HUES48 (cell line): ENCODE data around the gene NOS3.

Experiments used
- H3K27ac ChIP-seq: one replicate; pipeline ENCODE4 v1.7.0; 2013; ENCODE audit warnings: low read depth, low read length, inconsistent platforms
- H3K27me3 ChIP-seq: 2 replicates; pipeline ENCODE4 v1.6.1; 2013; ENCODE audit warnings: mild to moderate bottlenecking, low read length; ENCODE audit not compliant: control insufficient read depth, insufficient read depth
- H3K36me3 ChIP-seq: 2 replicates; pipeline ENCODE4 v1.6.1; 2013; ENCODE audit warnings: low read length; ENCODE audit not compliant: control insufficient read depth, insufficient read depth
- H3K4me1 ChIP-seq: 2 replicates; pipeline ENCODE4 v1.6.1; 2013; ENCODE audit warnings: mild to moderate bottlenecking, low read length; ENCODE audit not compliant: control insufficient read depth, insufficient read depth
- H3K4me3 ChIP-seq: 2 replicates; pipeline ENCODE4 v1.5.1; 2013; ENCODE audit warnings: mild to moderate bottlenecking, low read depth, low read length
- H3K9ac ChIP-seq: 2 replicates; pipeline ENCODE4 v1.6.1; 2013; ENCODE audit warnings: mild to moderate bottlenecking, low read depth, low read length, moderate library complexity
- H3K9me3 ChIP-seq: 2 replicates; pipeline ENCODE4 v1.6.1; 2013; ENCODE audit warnings: low read length; ENCODE audit not compliant: control insufficient read depth, insufficient read depth

Gene NOS3

DNA sequence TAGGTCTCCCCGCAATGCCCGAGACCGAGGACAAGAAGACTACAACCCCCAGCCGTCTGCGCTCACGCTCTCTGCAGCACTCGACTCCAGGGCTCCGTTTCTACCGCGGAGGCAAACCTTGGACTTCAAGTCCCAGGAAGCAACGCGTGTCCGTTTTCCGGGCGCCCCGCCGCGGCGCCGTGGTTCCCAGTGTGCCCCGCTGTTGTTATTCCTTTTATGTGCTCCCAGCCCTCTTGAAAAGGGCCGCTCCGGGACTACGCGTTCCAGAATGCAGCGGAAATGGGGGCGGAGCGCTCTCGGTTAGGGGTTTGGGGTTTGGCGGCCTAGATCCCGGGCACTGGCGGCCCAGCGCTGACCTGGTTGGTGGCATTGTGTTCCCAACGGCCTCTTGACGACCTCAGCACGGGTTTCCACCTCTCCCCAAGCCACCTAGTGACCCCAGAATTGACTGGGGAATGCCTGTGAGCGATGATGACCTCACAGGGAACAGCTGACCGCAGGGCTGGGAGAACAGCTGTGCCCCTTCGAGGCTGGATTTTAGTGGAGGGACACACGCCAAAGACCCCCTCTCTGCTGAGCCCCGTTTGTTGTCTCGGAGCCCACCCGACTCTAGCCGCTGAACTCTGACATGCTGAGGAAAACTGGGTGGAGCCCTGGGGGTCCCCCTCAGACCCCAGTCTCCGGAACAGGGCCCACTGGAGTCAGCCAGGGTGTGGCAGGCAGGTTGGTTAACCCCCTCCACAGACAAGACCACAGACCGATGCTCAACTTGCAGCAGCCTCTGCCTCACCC, 67.4 kb downstream of the NOS3 start:
- Histone ChIP-seq H3K9ac (no peak overlapping the region; the same call in 1 of the 2 replicates), H3K27me3 (peaks cover 4% of the 10 kb centered on the region; the same call in 1 of the 2 replicates), H3K4me1 (peaks cover 41% of the 10 kb centered on the region), H3K4me3 (peak overlapping the region; percentile 86), H3K9me3 (no peaks in the 10 kb centered on the region), H3K27ac (peak overlapping the region; percentile 91), H3K36me3 (no peaks in the 10 kb centered on the region)

DNA sequence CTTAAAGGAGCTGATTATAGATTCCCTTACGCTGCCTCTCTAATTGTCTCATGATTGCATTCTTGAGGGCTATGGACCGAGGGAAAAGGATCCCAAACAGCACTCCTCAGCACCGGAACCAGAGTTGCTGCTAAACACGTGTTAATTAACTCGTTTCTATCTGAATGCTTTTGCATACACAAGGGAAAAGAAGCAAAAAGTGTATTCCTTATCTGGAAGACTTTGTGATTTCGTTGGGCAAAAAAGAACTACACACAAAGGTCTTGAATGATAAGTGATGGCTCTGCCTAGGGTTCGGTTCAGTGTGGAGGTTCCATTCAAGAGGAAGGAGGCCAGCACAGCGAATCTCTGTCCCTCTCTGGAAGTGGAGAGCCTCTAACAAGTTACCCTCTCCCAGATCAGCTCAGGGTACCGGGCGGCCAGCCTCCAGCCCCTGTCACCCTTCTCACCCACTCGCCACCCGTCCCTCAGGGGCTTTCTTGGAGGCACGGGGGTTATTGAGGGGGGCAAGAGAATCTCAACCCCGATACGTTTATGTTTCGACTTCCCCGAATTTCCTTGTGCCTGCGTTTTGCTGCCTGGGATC, 68.1 kb downstream of the NOS3 start:
- Histone ChIP-seq H3K9ac (no peak overlapping the region), H3K27me3 (peaks cover 4% of the 10 kb centered on the region; the same call in 1 of the 2 replicates), H3K27ac (peak overlapping the region; percentile 91), H3K4me3 (peak overlapping the region; percentile 86), H3K9me3 (no peaks in the 10 kb centered on the region), H3K4me1 (peaks cover 44% of the 10 kb centered on the region), H3K36me3 (no peaks in the 10 kb centered on the region)

DNA sequence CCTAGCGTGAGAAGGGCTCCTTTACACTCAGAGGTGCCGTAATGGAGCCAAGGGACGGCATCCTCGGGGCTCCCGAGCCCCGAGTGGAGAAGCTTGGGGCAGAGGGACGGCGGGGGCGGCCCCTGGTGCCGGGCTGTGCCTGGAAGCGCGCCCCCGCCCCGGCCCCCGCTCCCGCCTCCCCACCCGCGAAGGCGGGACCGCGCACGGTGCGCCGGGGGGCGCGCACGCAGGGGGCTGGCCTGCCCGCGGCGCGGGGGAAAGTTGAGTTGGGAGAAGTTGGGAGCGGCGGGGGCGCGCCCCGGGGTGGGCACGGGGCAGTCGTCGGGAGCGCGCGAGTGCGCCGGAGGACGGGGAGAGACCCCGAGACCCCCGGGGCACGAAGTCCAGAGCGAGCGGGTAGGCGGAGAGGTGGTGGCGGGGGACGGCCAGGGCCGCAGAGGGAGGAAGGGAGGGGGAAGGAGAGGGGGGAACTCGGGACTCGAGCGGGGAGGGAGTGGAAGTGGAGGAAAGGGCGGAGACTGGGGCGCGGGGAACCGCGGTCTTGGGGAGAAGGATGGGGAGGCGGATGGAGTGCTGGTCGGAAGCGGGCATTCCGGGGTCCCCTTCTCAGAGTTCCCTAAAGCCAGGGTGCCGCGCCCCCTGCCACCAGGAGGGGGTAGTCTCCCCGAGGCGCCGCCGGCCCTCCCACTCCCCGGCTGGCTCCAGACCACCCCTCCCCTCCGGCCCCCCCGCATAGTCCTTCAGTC, 68.7 kb downstream of the NOS3 start, which contains the start of gene SLC4A2:
SLC4A2 (plus strand) TSS at position 223 of the 746 bp plus-strand sequence. CDS start 2,399 bp downstream, outside the sequence.
- peaks cover 44% of the 10 kb centered on the region for H3K4me1 ChIP-seq
- H3K27ac ChIP-seq: peak within 1 kb of the TSS; percentile 91
- peaks cover 2% of the 10 kb centered on the region for H3K36me3 ChIP-seq

DNA sequence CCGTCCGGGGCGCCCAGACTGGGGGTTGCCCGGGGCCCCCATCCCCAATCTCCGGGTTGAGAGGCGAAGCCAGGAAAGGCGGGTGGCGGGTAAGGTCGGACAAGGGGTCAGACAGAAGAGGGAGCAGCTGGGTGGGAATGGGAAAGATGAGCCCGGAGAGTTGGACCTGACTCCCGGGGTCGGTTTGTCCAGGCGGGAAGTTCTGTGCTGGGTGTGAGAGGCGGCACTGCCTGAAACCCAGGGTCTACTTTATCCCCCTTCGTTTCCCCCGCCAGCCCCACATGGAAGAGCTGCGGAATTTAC, 69.2 kb downstream of the NOS3 start:
- H3K27me3 ChIP-seq: peaks cover 4% of the 10 kb centered on the region; the same call in 1 of the 2 replicates
- peak overlapping the region; percentile 91 for H3K27ac ChIP-seq
- peaks cover 44% of the 10 kb centered on the region for H3K4me1 ChIP-seq
- peak overlapping the region; percentile 86 for H3K4me3 ChIP-seq
- H3K9ac ChIP-seq: peak overlapping the region; percentile 13; the same call in 1 of the 2 replicates
- H3K9me3 ChIP-seq: no peaks in the 10 kb centered on the region
- peaks cover 7% of the 10 kb centered on the region for H3K36me3 ChIP-seq

More for the DNA sequence above, 68.7 kb downstream of the NOS3 start, which contains the start of gene SLC4A2:
- peak within 1 kb of the TSS; percentile 13; the same call in 1 of the 2 replicates for H3K9ac ChIP-seq
- peaks cover 4% of the 10 kb centered on the region; the same call in 1 of the 2 replicates for H3K27me3 ChIP-seq
- peak within 1 kb of the TSS; percentile 86 for H3K4me3 ChIP-seq
- no peaks in the 10 kb centered on the region for H3K9me3 ChIP-seq

DNA sequence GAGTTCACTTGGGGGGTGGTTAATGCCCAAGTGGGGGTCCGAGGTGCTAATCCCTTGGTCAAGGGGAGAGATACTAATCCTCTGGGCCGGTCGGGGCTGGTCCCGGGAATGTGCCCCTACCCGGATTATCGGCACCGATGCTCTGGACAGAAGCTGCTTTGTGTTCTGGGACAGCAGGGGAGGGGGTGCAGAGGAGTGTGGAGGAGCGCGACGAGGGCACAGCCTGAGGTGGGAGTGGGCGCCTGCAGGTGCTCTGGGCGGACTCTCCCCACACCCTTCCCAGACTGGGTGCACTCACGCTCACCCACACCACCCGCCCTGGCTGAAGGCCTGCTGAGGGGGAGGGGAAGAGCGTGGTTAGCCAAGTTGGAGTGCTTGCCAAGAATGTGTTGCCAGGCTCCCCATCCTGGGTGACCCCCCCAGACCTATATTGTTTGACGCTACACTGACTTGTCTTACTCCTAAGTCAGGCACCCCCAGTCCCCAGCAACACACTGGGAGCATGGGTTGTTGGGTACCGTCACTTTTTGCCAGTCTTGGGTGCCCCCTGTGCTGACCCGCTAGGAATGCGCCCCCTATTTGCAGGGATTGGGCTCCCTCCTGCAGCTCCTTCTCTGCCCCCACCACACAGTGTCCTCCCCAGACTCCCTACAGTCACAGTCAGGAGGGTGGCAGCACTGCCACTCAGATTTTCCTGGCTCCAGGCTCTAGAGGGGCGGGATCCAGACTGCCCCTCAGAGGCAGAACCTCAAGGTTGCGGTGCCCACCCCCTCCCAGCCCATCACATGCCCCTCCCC, 69.8 kb downstream of the NOS3 start:
- peak overlapping the region; percentile 13; the same call in 1 of the 2 replicates for H3K9ac ChIP-seq
- H3K27ac ChIP-seq: peak overlapping the region; percentile 91
- H3K36me3 ChIP-seq: peaks cover 12% of the 10 kb centered on the region
- H3K4me3 ChIP-seq: peak overlapping the region; percentile 86
- peaks cover 4% of the 10 kb centered on the region; the same call in 1 of the 2 replicates for H3K27me3 ChIP-seq
- peaks cover 44% of the 10 kb centered on the region for H3K4me1 ChIP-seq
- H3K9me3 ChIP-seq: no peaks in the 10 kb centered on the region

DNA sequence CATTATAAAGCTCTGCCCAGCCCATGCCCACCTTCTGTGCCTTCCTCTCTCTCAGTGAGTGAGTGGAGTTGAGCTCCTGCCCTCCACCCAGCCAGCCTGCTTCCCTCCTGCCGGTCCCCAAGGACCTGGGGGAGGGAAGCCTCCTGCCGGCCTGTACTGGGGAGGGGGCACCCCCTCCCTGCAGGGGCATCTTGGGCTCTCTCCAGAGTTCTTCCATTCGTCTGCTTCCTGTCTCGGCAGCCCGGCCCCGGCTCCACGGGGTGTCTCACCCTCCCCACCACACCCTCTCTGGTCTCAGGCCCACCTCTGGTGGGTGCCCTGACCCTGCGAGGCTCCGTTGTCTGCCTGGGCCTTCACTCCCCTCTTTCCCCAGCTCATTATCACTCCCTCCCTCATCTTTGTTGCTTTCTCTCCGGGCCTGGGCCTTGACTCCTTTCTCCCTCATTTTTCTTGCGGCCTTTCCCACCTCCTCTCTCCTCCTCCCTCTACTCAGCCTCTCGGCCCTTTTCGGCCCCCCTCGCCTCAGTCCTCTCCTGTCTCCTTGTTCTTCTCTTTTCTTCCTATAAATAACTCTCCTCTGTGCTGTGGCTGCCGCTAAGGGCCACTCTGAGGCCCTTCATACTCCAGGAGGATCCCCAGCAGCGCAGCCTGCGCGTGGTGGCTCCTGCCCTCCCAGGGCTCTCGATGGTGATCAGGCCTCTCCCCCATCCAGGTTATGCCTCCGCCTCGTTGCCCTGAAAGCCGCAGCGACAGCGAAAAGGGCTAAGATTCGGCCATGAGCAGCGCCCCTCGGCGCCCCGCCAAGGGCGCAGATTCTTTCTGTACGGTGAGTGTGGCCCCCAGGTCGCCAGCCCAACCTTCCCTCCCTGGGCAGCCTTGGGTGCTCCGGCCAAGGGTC, 70.6 kb downstream of the NOS3 start:
- Histone ChIP-seq H3K36me3 (peaks cover 20% of the 10 kb centered on the region), H3K4me1 (peaks cover 42% of the 10 kb centered on the region), H3K4me3 (peak overlapping the region; percentile 86), H3K27ac (peak overlapping the region; percentile 91), H3K9me3 (no peaks in the 10 kb centered on the region), H3K9ac (no peak overlapping the region; the same call in 1 of the 2 replicates), H3K27me3 (peaks cover 2% of the 10 kb centered on the region; the same call in 1 of the 2 replicates)

DNA sequence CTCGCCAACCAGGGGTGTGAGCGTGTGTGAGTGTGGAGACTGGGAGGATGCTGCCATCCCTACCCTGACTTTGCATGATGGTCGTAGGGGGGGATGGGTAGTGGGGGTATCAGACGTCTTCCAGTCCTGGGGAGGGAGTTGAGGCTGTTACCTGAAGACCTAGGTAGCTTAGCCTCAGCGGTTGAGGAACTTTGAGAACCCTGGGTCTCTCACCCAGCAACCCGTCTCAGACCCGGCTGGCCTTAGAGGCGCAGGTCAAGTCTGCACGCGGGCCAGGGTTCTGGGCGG, 71.2 kb downstream of the NOS3 start:
- Histone ChIP-seq H3K9ac (no peak overlapping the region; the same call in 1 of the 2 replicates), H3K4me3 (peak overlapping the region; percentile 86)

DNA sequence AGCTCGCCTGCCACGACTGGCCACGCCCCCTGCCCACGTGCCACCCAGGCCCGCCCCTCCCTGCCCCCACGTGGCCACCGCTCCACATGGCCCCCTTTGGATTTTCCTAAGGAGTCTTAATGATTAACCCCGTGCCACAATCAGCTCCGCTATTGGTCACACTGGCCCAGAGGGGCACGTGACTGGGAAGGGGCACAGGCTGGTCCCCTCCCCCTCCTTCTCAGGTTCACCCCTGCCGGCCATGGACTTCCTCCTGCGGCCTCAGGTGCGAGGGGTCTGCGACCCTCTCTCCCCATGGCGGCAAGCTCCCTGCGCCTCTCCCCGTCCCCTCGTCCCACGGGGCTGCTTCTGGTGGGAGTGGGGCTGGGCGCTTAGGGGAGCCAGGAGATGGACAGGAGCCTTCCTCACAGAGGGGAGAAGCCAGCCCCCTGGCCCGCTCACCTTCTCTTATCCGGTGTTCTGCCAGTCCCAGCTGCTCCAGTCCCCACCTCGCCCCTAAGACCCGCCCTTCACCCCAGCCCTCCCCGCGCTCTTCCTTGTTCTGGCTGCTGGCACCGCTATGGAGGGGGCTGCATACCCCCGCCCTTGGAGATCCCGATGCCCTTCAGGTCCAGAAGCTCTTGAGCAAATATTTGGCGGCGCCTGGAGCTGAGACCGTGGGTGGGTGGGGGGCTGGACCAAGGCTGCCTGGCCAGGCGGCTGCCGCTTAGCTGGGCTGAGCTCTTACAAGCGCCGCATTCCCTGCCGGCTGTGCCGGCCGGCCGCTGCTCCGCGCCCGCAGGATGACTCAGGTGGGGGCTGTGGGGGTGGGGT, 71.8 kb downstream of the NOS3 start:
- Histone ChIP-seq H3K4me1 (peaks cover 38% of the 10 kb centered on the region), H3K4me3 (peak overlapping the region; percentile 71), H3K27me3 (no peaks in the 10 kb centered on the region), H3K9ac (peak overlapping the region; percentile 55; the same call in 1 of the 2 replicates), H3K27ac (peak overlapping the region; percentile 91), H3K36me3 (peaks cover 31% of the 10 kb centered on the region), H3K9me3 (no peaks in the 10 kb centered on the region)

More for the DNA sequence above, 71.2 kb downstream of the NOS3 start:
- no peaks in the 10 kb centered on the region for H3K9me3 ChIP-seq
- H3K4me1 ChIP-seq: peaks cover 36% of the 10 kb centered on the region
- H3K36me3 ChIP-seq: peaks cover 26% of the 10 kb centered on the region
- peak overlapping the region; percentile 91 for H3K27ac ChIP-seq
- H3K27me3 ChIP-seq: no peaks in the 10 kb centered on the region

DNA sequence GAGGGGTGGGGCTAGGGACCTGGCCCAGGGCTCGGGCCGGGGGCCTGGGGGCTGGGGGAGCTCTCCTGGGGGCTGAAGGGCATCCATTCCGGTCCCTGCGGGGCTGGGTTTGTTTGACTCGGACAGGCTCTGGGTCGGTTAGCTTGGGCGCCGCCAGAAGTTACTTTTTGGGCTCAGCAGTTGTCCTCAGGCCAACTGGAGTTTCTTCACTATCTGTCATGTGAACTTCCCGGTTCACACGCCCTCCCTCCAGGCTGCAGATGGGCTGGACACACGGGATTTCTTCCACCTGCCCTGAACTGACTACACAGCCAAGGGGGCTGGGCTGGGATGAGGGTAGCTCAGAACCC, 72.4 kb downstream of the NOS3 start:
- H3K36me3 ChIP-seq: peaks cover 37% of the 10 kb centered on the region
- peak overlapping the region; percentile 71 for H3K4me3 ChIP-seq
- no peak overlapping the region for H3K9ac ChIP-seq
- peaks cover 41% of the 10 kb centered on the region for H3K4me1 ChIP-seq
- peak overlapping the region; percentile 91 for H3K27ac ChIP-seq
- H3K9me3 ChIP-seq: no peaks in the 10 kb centered on the region
- no peaks in the 10 kb centered on the region for H3K27me3 ChIP-seq
